Measurements from ENCODE around the gene ORMDL2. TPM values are rescaled to one million over a fixed set of nuclear protein-coding genes. Genes with fewer than 3 reads are reported as not detected.

ORMDL2 gene
- total RNA-seq, result 10 to 100 TPM; 20.2 to 35.4 (median 24.9) TPM
- long read RNA-seq, transcript ORMDL2-201 (4 exons, 2,141 nt), result major isoform, 13 of 13 reads
- long read RNA-seq, partial matches to known transcripts, result 0 of 13 reads
- long read RNA-seq, other reads (novel, unspliced or antisense), result 0 of 13 reads

GRCh38 chr12:55817345-55818139, at the start of gene ORMDL2, which contains the start of gene SARNP:
ORMDL2 (plus strand) TSS chr12:55818041; CDS start chr12:55819000, 959 bp downstream.
SARNP (minus strand) TSS chr12:55817724; CDS start chr12:55817701, 23 bp downstream.
- H3K36me3 ChIP-seq, result peaks cover 0 to 27% (median 14%) of the 10 kb centered on the region in 4 donors
- peak within 1 kb of the TSS; percentile 71 to 87 (median 76) for H3K27ac ChIP-seq
- ATAC-seq, result peak; percentile 95 to 99 (median 97)
- WGBS (ENCODE audit: insufficient coverage, low coverage, low lambda C conversion rate, missing lambda C conversion rate), result 0% methylated on average over 29 of the region's 38 CpGs
- DNase-seq, result peak; percentile 96 to 98 (median 96)
- H3K27me3 ChIP-seq, result no peaks in the 10 kb centered on the region
- intact Hi-C loops (cut with DNase I), result loop anchor here in 1 of 2 donors (10.0 kb wide), 1 partner anchor 117 kb away; the partner anchor contains the start of gene DGKA
- TF ChIP-seq, protein P1, sequence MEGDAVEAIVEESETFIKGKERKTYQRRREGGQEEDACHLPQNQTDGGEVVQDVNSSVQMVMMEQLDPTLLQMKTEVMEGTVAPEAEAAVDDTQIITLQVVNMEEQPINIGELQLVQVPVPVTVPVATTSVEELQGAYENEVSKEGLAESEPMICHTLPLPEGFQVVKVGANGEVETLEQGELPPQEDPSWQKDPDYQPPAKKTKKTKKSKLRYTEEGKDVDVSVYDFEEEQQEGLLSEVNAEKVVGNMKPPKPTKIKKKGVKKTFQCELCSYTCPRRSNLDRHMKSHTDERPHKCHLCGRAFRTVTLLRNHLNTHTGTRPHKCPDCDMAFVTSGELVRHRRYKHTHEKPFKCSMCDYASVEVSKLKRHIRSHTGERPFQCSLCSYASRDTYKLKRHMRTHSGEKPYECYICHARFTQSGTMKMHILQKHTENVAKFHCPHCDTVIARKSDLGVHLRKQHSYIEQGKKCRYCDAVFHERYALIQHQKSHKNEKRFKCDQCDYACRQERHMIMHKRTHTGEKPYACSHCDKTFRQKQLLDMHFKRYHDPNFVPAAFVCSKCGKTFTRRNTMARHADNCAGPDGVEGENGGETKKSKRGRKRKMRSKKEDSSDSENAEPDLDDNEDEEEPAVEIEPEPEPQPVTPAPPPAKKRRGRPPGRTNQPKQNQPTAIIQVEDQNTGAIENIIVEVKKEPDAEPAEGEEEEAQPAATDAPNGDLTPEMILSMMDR (IDR thresholded peaks at IDR 0.05), result no peak
- TF ChIP-seq POLR2A (IDR thresholded peaks at IDR 0.05), result peak; percentile 55
- H3K4me1 ChIP-seq, result peaks cover 0 to 24% (median 8%) of the 10 kb centered on the region in 4 donors
- H3K4me3 ChIP-seq, result peak within 1 kb of the TSS; percentile 58 to 70 (median 69)
- H3K9me3 ChIP-seq, result no peaks in the 10 kb centered on the region

DNA sequence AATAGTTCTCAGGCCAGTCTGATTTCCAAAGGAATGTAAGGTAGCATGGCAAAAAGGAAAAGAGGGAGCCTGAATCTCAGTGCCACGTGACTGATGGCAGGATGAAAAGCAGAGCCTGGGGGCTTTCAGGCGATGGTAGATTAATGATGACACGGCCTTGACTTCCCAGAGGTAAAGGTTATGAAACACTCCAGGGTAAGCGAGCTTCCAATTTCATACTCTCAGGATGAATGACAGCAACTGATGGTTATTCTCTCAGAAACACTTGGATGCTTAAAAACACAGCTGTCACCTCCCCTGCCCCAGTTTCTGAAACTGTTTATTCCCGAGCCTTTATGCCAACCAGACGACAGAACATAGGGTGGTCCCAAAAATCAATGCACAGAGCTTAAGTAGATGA, 46.1 kb upstream of the ORMDL2 start:
- H3K36me3 ChIP-seq, result peaks cover 0 to 10% (median under 1%) of the 10 kb centered on the region in 4 donors
- no peak overlapping the region for H3K4me3 ChIP-seq
- H3K4me1 ChIP-seq, result no peaks in the 10 kb centered on the region
- H3K9me3 ChIP-seq, result no peaks in the 10 kb centered on the region
- no peaks in the 10 kb centered on the region for H3K27me3 ChIP-seq
- DNase-seq (no peak), ATAC-seq (no peak)
- intact Hi-C loops (cut with DNase I), result no loop called here
- no peak overlapping the region for H3K27ac ChIP-seq
- WGBS (ENCODE audit: insufficient coverage, low coverage, low lambda C conversion rate, missing lambda C conversion rate), result 70% methylated on average over 6 of the region's 6 CpGs
- TF ChIP-seq, protein P1 (IDR thresholded peaks at IDR 0.05), result no peak
- no peak for TF ChIP-seq POLR2A (IDR thresholded peaks at IDR 0.05)

DNA sequence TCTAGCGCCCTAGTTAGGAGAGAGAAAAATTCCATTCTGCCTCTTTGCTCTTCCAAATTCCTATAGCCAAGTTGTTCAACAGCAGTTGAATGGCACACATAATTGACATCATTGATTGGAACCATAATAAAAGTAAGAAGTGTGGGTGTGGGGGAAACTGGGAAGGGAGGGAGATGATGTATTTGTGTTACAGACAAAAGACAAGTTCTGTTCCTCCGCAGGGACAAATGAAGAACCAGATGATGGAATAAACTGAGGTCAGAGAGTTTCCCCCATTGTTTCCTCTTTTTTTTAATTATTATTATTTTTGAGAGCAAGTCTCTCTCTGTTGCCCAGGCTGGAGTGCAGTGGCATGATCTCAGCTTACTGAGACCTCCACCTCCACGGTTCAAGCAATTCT, 40.0 kb upstream of the ORMDL2 start:
- H3K36me3 ChIP-seq, result peaks cover 0 to 46% (median 10%) of the 10 kb centered on the region in 4 donors
- DNase-seq (no peak), ATAC-seq (no peak)
- H3K4me3 ChIP-seq, result no peak overlapping the region
- no peaks in the 10 kb centered on the region for H3K4me1 ChIP-seq
- H3K27ac ChIP-seq, result no peak overlapping the region
- WGBS (ENCODE audit: insufficient coverage, low coverage, low lambda C conversion rate, missing lambda C conversion rate), result 86% methylated on average over 3 of the region's 3 CpGs
- intact Hi-C loops (cut with DNase I), result no loop called here
- no peak for TF ChIP-seq POLR2A (IDR thresholded peaks at IDR 0.05)
- TF ChIP-seq, protein P1 (IDR thresholded peaks at IDR 0.05), result no peak
- no peaks in the 10 kb centered on the region for H3K9me3 ChIP-seq
- no peaks in the 10 kb centered on the region for H3K27me3 ChIP-seq

GRCh38 chr12:55780685-55781084, 37.2 kb upstream of the ORMDL2 start:
- Histone ChIP-seq H3K4me3 (no peak overlapping the region), H3K9me3 (no peaks in the 10 kb centered on the region), H3K36me3 (peaks cover 0 to 74% (median 19%) of the 10 kb centered on the region in 4 donors), H3K27me3 (no peaks in the 10 kb centered on the region), H3K4me1 (no peaks in the 10 kb centered on the region), H3K27ac (no peak overlapping the region)
- DNase-seq (no peak), ATAC-seq (no peak)
- TF ChIP-seq POLR2A (IDR thresholded peaks at IDR 0.05), result no peak
- TF ChIP-seq, protein P1 (IDR thresholded peaks at IDR 0.05), result no peak
- 59% methylated on average over 2 of the region's 2 CpGs for WGBS (ENCODE audit: insufficient coverage, low coverage, low lambda C conversion rate, missing lambda C conversion rate)
- intact Hi-C loops (cut with DNase I), result no loop called here
